Measurements from ENCODE around the gene OR52B2. TPM values are rescaled to one million over a fixed set of nuclear protein-coding genes. Genes with fewer than 3 reads are reported as not detected.

Gene OR52B2
- total RNA-seq, 4 donors from 2014 or later, result not detected

DNA sequence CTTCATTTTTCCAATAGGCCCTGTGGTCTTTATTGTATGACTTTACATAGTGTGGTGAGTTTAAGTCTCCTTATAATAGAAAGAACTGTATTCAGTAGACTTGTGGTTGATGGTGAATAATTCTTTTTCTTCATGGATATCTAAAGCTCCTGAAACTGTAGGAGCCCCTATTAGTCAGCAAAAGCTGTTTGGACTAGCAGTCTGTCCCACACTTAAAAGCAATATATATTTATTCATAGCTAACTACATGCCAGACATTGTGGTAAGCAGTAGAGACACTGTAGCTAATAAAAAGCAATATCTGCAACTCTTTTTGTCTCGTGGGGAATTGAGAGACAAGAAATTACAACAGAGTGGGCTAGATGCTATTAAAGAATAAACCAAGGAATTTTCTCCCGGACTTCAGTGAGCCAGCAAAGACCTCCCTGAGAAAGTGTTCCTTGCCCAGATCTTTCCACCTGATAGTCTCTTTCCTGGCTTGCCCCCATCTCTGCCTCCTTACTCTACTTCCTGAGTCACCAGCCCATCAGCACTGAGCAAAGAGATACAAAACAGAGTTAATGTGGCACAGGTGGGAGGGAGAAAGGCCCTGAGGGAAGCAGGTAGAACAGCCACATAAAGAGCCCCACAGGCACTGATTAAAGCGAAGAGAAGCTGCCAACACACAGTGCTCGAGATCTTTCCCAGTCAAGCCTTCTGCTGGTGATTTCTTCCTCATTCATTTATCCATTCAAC, 27.5 kb upstream of the OR52B2 start:
- WGBS, 2 donors, result 67 to 75% methylated on average over 4 of the region's 4 CpGs
- Histone ChIP-seq H3K4me3 (no peak overlapping the region), H3K27ac (no peak overlapping the region), H3K27me3 (no peaks in the 10 kb centered on the region), H3K4me1 (no peaks in the 10 kb centered on the region), H3K9me3 (no peaks in the 10 kb centered on the region), H3K36me3 (no peaks in the 10 kb centered on the region)
- DNase-seq, result no peak
- intact Hi-C loops (cut with DNase I), result no loop called here
- TF ChIP-seq, protein P1, sequence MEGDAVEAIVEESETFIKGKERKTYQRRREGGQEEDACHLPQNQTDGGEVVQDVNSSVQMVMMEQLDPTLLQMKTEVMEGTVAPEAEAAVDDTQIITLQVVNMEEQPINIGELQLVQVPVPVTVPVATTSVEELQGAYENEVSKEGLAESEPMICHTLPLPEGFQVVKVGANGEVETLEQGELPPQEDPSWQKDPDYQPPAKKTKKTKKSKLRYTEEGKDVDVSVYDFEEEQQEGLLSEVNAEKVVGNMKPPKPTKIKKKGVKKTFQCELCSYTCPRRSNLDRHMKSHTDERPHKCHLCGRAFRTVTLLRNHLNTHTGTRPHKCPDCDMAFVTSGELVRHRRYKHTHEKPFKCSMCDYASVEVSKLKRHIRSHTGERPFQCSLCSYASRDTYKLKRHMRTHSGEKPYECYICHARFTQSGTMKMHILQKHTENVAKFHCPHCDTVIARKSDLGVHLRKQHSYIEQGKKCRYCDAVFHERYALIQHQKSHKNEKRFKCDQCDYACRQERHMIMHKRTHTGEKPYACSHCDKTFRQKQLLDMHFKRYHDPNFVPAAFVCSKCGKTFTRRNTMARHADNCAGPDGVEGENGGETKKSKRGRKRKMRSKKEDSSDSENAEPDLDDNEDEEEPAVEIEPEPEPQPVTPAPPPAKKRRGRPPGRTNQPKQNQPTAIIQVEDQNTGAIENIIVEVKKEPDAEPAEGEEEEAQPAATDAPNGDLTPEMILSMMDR (IDR thresholded peaks at IDR 0.05), result no peak

DNA sequence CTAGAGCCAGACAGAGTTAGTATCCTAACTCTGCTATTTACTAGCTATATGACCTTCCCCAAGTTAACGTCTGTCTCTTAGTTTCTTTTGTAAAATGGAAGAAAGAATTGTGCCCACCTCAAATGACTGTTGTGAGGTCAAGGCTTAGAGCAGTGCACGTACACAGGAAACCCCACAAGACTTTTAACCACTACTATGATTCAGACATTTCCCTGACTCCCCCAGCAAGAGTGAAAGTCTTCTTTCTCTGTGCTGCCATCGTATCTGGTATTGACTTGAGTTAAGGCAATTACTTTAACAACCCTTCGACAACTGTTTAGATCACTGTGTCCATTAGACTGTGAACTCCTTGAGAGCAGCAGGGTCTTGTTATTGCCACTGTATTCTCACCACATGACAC, 26.3 kb upstream of the OR52B2 start:
- Histone ChIP-seq H3K27ac (no peak overlapping the region), H3K4me3 (no peak overlapping the region), H3K27me3 (no peaks in the 10 kb centered on the region), H3K36me3 (no peaks in the 10 kb centered on the region), H3K4me1 (no peaks in the 10 kb centered on the region), H3K9me3 (no peaks in the 10 kb centered on the region)
- intact Hi-C loops (cut with DNase I), result no loop called here
- DNase-seq, result no peak
- 51 to 56% methylated on average over 4 of the region's 4 CpGs for WGBS, 2 donors
- TF ChIP-seq, protein P1 (IDR thresholded peaks at IDR 0.05), result no peak
- no peak for TF ChIP-seq POLR2A (IDR thresholded peaks at IDR 0.05)

- Histone ChIP-seq H3K36me3 (no peaks in the 10 kb centered on the region), H3K27ac (no peak overlapping the region), H3K9me3 (no peaks in the 10 kb centered on the region), H3K4me3 (no peak overlapping the region), H3K27me3 (no peaks in the 10 kb centered on the region), H3K4me1 (no peaks in the 10 kb centered on the region)
- 64 to 88% methylated on average over 1 of the region's 1 CpG for WGBS, 2 donors
- TF ChIP-seq POLR2A (IDR thresholded peaks at IDR 0.05), result no peak
- TF ChIP-seq, protein P1 (IDR thresholded peaks at IDR 0.05), result no peak
- DNase-seq, result no peak
- intact Hi-C loops (cut with DNase I), result no loop called here
These were observed 24.0 kb upstream of the OR52B2 start for GRCh38 chr11:6194065-6194581.

GRCh38 chr11:6191742-6192141, 21.6 kb upstream of the OR52B2 start:
- Histone ChIP-seq H3K9me3 (no peaks in the 10 kb centered on the region), H3K4me3 (no peak overlapping the region), H3K4me1 (no peaks in the 10 kb centered on the region), H3K27me3 (no peaks in the 10 kb centered on the region), H3K36me3 (no peaks in the 10 kb centered on the region), H3K27ac (no peak overlapping the region)
- DNase-seq, result no peak
- no peak for TF ChIP-seq POLR2A (IDR thresholded peaks at IDR 0.05)
- TF ChIP-seq, protein P1 (IDR thresholded peaks at IDR 0.05), result no peak
- intact Hi-C loops (cut with DNase I), result no loop called here

GRCh38 chr11:6175440-6175839, 5.3 kb upstream of the OR52B2 start:
- no peaks in the 10 kb centered on the region for H3K36me3 ChIP-seq
- no peak overlapping the region for H3K4me3 ChIP-seq
- H3K4me1 ChIP-seq, result no peaks in the 10 kb centered on the region
- 40 to 41% methylated on average over 2 of the region's 2 CpGs for WGBS, 2 donors
- no peaks in the 10 kb centered on the region for H3K9me3 ChIP-seq
- no peak overlapping the region for H3K27ac ChIP-seq
- no peak for DNase-seq
- intact Hi-C loops (cut with DNase I), result no loop called here
- TF ChIP-seq, protein P1 (IDR thresholded peaks at IDR 0.05), result no peak
- no peak for TF ChIP-seq POLR2A (IDR thresholded peaks at IDR 0.05)
- H3K27me3 ChIP-seq, result no peaks in the 10 kb centered on the region

Data from esophagus squamous epithelium (tissue), 5 donors.